NCI-H1436 treated with DMSO at 0.1 percent for 48 hours (cell line): ENCODE measurements around the gene TRIM46.
"Not testable (repeated sequence)": the region's sequence is repeated elsewhere in the genome, so short reads cannot be mapped to it uniquely, and the experiment has no call there.

Experiments used
- DNase-seq: peaks from one replicate; lab custom pipeline; 2025; lab: John Stamatoyannopoulos, UW

TRIM46 gene

DNA sequence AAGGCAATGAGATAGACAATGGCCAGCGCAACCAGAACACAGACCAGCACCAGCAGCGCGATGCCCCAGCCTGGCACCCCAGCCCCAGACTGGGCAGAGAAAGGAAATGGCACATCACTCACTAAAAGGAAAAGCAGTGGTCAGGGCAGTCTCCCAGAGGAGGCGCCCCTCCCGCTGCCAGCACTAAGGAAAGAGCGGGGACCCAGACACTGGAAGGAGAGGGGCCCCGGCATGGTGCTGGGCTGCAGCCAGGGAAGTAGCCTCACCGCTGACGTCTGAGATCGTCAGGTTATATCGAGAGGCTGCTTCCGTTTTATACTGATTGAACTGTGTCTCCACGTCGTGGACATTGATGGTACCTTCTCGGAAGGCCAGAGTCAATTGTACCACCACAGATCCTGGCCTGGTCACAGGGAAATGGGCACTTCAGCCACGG is 13.8 kb downstream of the TRIM46 start:
- no peak for DNase-seq

DNA sequence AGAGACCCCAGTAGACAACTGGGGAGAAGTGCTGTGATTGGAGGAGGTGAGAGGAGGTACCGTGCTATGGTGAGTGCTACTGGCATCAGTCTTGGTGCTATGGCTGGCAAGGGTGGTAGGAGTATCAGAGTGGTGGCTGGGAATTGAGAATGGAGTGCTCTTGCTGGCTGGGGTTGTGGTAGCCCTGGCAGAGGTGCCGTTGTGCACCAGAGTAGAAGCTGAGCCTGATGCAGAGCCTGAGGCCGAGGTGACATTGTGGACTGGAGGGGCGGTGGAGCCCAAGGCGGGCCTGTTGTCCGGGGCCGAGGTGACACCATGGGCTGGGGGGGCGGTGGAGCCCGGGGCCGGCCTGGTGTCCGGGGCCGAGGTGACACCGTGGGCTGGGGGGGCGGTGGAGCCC is 14.6 kb downstream of the TRIM46 start:
- DNase-seq: no peak

GRCh38 chr1:155189926-155190325 is 16.3 kb downstream of the TRIM46 start:
- DNase-seq: not testable (repeated sequence)

DNA sequence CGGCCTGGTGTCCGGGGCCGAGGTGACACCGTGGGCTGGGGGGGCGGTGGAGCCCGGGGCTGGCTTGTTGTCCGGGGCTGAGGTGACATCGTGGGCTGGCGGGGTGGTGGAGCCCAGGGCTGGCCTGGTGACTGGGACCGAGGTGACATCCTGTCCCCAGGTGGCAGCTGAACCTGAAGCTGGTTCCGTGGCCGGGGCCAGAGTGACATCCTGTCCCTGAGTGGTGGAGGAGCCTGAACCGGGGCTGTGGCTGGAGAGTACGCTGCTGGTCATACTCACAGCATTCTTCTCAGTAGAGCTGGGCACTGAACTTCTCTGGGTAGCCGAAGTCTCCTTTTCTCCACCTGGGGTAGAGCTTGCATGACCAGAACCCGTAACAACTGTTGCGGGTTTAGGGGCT is 18.3 kb downstream of the TRIM46 start:
- DNase-seq: no peak

DNA sequence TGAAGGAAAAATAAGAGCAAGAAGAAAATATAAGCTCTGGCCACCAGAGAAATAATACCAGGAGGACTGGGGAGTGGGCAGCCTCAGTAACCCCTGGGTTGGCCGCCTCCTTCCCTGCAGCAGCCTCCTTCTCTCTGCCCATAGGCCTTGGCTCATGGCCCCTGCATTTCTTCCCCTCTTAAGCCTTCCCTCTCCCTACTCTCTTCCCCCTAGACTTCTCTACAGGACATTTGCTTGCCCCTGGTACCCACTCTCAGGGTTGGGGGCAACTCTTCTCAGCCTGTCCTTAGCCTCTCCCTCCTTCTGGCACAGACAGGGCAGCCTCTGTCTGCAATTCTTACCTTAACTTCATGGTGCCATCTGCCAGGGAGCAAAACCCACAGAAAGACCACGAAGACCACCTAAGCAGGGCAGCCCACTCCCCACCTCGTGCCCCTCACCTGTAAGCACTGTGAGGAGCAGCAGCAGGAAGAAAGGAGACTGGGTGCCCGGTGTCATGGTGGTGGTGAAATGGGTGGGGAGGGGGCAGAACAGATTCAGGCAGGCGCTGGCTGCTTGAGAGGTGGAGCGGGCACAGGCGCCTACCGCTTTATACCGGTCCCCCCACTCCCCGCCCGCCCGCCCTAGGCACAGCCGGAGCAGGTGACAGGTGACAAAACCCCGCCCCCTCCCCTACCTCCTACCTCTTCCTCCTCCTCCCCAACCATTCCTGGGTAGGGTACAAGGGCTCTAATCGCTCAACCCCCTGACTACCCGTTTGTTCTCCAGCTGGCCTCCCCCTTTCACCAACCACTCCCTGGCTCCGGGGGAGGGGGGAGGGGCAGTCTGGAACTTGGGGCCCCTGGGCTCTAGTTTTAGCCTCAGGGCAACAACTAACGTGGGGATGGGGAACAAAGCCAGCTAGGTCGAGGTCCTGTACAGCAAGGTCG is 19.0 kb downstream of the TRIM46 start:
- DNase-seq: peak; percentile 51

- DNase-seq: no peak
These were observed 19.8 kb downstream of the TRIM46 start for GRCh38 chr1:155193275-155193990.

DNA sequence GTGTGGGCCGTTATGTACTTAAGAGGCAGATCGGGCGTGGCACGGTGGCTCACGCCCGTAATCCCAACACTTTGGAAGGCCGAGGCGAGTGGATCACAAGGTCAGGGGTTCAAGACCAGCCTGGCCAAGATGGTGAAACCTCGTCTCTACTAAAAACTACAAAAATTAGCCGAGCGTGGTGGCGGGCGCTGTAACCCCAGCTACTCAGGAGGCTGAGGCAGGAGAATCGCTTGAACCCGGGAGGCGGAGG is 20.3 kb downstream of the TRIM46 start:
- DNase-seq: not testable (repeated sequence)

- DNase-seq: no peak
These were observed 21.8 kb downstream of the TRIM46 start for GRCh38 chr1:155195201-155196102.

DNA sequence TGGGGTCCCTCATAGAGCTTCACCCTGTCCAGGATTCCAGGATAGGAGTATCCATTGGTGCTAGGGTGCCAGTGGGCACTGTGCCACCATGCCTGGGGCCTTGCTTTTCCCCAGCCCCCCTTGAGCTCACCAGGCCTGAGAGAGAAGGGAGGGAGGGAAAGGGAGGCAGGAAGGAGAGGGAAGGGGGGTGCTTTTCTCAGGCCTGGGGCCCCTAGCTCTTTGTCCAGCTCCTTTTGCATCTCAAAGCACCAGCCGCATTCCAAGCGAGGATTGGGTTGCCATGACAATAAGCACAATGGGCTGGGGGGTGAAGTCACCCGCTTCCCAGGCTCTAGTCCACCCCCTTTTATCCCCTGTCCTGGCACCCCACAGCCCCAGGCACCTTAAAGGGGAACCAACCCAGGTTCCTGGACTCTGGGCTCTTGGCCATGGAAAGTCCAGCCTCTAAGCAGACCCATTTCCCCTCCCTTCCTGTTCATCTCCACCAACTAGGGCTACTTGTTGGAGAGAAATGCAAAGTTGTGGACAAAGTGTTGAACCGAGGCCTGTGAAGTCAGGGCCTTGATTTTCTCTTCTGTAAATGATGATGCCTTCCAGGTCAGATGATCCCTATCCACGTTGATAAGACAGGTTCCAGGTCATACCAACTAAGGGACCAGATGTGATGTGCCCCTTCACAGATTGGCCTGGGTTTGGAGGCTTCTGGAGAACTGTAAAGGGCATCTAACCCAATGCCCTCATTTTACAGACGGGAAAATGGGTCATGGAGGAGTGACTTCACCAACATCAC is 22.6 kb downstream of the TRIM46 start:
- no peak for DNase-seq

GRCh38 chr1:155196893-155197638 is 23.4 kb downstream of the TRIM46 start:
- DNase-seq: no peak

GRCh38 chr1:155197901-155198546 is 24.4 kb downstream of the TRIM46 start:
- DNase-seq: no peak

GRCh38 chr1:155198547-155198906 is 24.9 kb downstream of the TRIM46 start:
- DNase-seq: no peak

GRCh38 chr1:155199792-155200191 is 26.1 kb downstream of the TRIM46 start:
- no peak for DNase-seq

- DNase-seq: no peak
These were observed 27.3 kb downstream of the TRIM46 start for GRCh38 chr1:155200920-155201319.

DNA sequence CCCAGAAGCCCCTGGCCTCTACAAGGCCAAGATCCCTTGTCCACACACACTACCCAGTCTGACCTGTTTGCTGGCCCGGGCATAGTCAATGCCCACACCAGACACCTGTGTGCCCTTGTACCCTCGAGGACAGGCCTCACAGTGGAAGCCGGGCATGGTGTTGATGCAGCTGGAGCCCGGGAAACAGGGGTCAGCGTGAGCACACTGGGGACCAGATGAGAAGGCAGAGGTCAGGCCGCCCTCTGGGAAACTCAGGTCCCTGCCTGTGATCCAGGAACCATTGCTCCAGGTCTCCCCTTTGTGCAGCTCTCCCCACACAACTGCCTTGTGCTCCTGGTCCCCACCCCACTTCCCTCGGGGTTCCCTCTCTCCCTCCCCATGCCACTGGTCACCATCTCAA is 28.5 kb downstream of the TRIM46 start:
- DNase-seq: no peak

DNA sequence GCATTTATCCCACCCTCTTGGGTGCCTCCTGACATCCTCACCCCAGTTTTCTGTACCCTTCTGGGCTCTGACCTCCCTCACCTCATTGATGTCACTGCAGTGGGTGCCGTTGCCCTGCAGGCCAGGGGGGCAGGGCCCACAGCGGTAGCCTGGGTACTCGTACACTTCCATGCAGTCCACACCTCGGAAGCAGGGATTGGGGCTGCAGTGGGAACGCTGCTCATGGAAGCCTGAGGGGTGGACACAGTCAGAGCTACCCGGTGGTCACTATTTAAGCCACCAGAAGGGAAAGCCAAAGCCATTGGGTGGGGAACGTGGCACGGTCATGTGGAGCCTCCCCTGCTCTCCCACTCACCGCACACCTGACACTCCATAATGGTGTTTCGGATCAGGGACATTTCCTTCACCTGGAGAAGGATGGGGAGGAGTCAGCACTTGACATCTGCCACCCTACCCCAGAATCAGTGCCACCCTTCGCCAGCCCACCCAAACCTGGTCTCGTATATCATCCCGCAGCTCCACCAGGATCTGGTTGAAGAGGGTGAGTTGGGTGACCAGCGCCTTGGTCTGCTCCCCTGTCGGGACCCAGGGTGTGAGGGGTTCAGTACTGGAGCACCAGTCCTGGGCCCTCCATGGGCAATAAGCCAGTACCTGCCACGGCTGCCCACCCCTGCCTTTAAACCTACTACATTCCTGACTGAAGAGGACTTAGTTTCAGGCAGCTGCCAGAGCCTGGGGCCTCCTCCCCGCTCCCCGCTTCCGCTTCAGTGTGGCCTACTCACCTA is 29.3 kb downstream of the TRIM46 start:
- no peak for DNase-seq

DNA sequence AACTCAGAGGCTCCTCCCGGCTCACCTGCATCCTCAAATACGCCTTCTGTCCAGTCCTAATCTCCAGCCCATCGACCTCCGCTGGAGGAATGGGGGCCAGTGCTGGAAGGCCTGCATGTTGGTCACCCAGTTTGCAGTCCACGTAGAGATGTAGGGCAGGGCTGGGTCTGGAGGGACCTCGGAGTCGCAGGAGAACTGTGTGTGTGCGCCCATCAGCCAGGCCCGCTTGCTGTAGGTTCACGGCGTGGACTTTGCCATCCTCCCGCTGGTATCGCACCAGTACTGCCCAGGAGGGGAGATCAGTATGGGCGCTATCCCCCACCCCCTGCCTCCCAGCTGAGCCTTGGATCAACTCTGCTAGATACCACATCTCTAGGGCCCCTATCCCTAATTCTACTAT is 31.4 kb downstream of the TRIM46 start:
- no peak for DNase-seq

GRCh38 chr1:155205969-155206593 is 32.4 kb downstream of the TRIM46 start:
- no peak for DNase-seq
